Neural cell (in vitro differentiated cells): Measurements from ENCODE around the gene SUSD4. TPM values are rescaled to one million over a fixed set of nuclear protein-coding genes. Genes with fewer than 3 reads are reported as not detected.

Source experiments
- H2AFZ ChIP-seq: fragments of 200-600, 300-800 bp; sonication (generic), shearing (Covaris generic); 2 replicates; pipeline ENCODE4 v1.6.0; 2014; ENCODE audit warnings: low read depth, mild to moderate bottlenecking, antibody characterized with exemption, low read length, moderate library complexity
- H3F3A ChIP-seq: fragments of 200-600 bp; shearing (Covaris generic); 2 replicates; pipeline ENCODE4 v1.6.1; 2016; ENCODE audit warnings: mild to moderate bottlenecking, moderate library complexity, mixed read lengths, antibody characterized with exemption, low read length; ENCODE audit not compliant: insufficient read depth, poor library complexity, severe bottlenecking
- H3K27ac ChIP-seq: fragments of 200-600, 300-800 bp; sonication (generic), shearing (Covaris generic); 2 replicates; pipeline ENCODE4 v1.5.1; 2014; ENCODE audit warnings: mild to moderate bottlenecking, low read length, moderate library complexity
- H3K27me3 ChIP-seq: fragments of 300-800, 200-600 bp; sonication (generic), shearing (Covaris generic); 2 replicates; pipeline ENCODE4 v1.6.0; 2014; ENCODE audit warnings: mild to moderate bottlenecking, low read depth, low read length, moderate library complexity; ENCODE audit not compliant: insufficient read depth
- H3K36me3 ChIP-seq: fragments of 300-800, 200-600 bp; sonication (generic), shearing (Covaris generic); 2 replicates; pipeline ENCODE4 v1.5.1; 2014; ENCODE audit warnings: mild to moderate bottlenecking, antibody characterized with exemption, low read length, moderate library complexity; ENCODE audit not compliant: insufficient read depth
- H3K4me2 ChIP-seq: fragments of 300-800, 200-600 bp; sonication (generic), shearing (Covaris generic); 2 replicates; pipeline ENCODE4 v1.6.0; 2014; ENCODE audit warnings: mild to moderate bottlenecking, low read length
- H3K4me3 ChIP-seq: fragments of 300-800, 200-600 bp; sonication (generic), shearing (Covaris generic); 2 replicates; pipeline ENCODE4 v1.5.1; 2014; ENCODE audit warnings: mild to moderate bottlenecking, low read length, moderate library complexity
- H3K79me2 ChIP-seq: fragments of 200-600 bp; shearing (Covaris generic); replicated peaks from 2 replicates; pipeline ENCODE4 v1.6.0; 2014; ENCODE audit warnings: mild to moderate bottlenecking, low read length, moderate library complexity; ENCODE audit not compliant: insufficient read depth
- H3K9ac ChIP-seq: fragments of 300-800, 200-600 bp; sonication (generic), shearing (Covaris generic); 2 replicates; pipeline ENCODE4 v1.6.1; 2016; ENCODE audit warnings: mild to moderate bottlenecking, low read length, mixed read lengths
- H3K9me2 ChIP-seq: fragments of 200-600 bp; shearing (Covaris generic); 2 replicates; pipeline ENCODE4 v1.6.1; 2016; ENCODE audit warnings: mild to moderate bottlenecking, low read length, mixed read lengths; ENCODE audit not compliant: insufficient read depth
- H3K9me3 ChIP-seq: fragments of 200-600, 300-800 bp; sonication (generic), shearing (Covaris generic); 2 replicates; pipeline ENCODE4 v1.6.1; 2016; ENCODE audit warnings: mild to moderate bottlenecking, mixed run types, low read length, moderate library complexity, mixed read lengths
- H4K20me1 ChIP-seq: fragments of 200-600 bp; shearing (Covaris generic); 2 replicates; pipeline ENCODE4 v1.6.1; 2016; ENCODE audit warnings: mild to moderate bottlenecking, mixed run types; ENCODE audit not compliant: insufficient read depth
- CTCF ChIP-seq: fragments of 450-650 bp; IDR thresholded peaks from 2 replicates; pipeline ENCODE4 v1.5.1; 2014; ENCODE audit warnings: antibody characterized with exemption, mild to moderate bottlenecking, moderate library complexity; ENCODE audit not compliant: poor library complexity, severe bottlenecking
- EP300 ChIP-seq: fragments of 450-650 bp; conservative IDR thresholded peaks from 2 replicates; pipeline ENCODE4 v1.6.1; 2014; ENCODE audit warnings: antibody characterized with exemption, mild to moderate bottlenecking, moderate library complexity; ENCODE audit not compliant: poor library complexity, severe bottlenecking
- EZH2 ChIP-seq: fragments of 200-600, 300-800 bp; shearing (Covaris generic), sonication (generic); IDR thresholded peaks from 2 replicates; pipeline ENCODE4 v1.6.1; 2014; ENCODE audit warnings: antibody characterized with exemption, low read length, borderline replicate concordance, mild to moderate bottlenecking; ENCODE audit not compliant: insufficient read depth, poor library complexity, severe bottlenecking
- MXI1 ChIP-seq: fragments of 450-650 bp; conservative IDR thresholded peaks from 2 replicates; pipeline ENCODE4 v1.6.1; 2014; ENCODE audit warnings: antibody characterized with exemption, mild to moderate bottlenecking; ENCODE audit not compliant: poor library complexity, severe bottlenecking
- POLR2AphosphoS5 ChIP-seq: IDR thresholded peaks from 2 replicates; pipeline ENCODE4 v1.6.1; 2012
- RAD21 ChIP-seq: fragments of 450-650 bp; conservative IDR thresholded peaks from 2 replicates; pipeline ENCODE4 v1.6.1; 2014; ENCODE audit warnings: antibody characterized with exemption, mild to moderate bottlenecking, moderate library complexity
- SMC3 ChIP-seq: fragments of 450-650 bp; conservative IDR thresholded peaks from 2 replicates; pipeline ENCODE4 v1.6.1; 2014; ENCODE audit warnings: antibody characterized with exemption, mild to moderate bottlenecking, moderate library complexity; ENCODE audit not compliant: poor library complexity
- TAF1 ChIP-seq: IDR thresholded peaks from 2 replicates; pipeline ENCODE4 v1.6.1; 2012; ENCODE audit warnings: low read depth
- polyA plus RNA-seq: library from polyadenylated mRNA; depleted of rRNA; stranded (reverse); fragments of >200 nt; gene quantifications from 2 replicates; pipeline ENCODE4 v1.2.3, GENCODE V29; 2014
- TF ChIP-seq, protein P1 (sequence below): IDR thresholded peaks from 2 replicates; pipeline ENCODE4 v1.6.1; 2012; ENCODE audit warnings: borderline replicate concordance

SUSD4 gene
- polyA plus RNA-seq, 1 donor from 2014 or later, result 31.5 TPM

GRCh38 chr1:223276029-223276428, 87.9 kb downstream of the SUSD4 start:
- no peak overlapping the region for H2AFZ ChIP-seq
- TF ChIP-seq, protein P1, sequence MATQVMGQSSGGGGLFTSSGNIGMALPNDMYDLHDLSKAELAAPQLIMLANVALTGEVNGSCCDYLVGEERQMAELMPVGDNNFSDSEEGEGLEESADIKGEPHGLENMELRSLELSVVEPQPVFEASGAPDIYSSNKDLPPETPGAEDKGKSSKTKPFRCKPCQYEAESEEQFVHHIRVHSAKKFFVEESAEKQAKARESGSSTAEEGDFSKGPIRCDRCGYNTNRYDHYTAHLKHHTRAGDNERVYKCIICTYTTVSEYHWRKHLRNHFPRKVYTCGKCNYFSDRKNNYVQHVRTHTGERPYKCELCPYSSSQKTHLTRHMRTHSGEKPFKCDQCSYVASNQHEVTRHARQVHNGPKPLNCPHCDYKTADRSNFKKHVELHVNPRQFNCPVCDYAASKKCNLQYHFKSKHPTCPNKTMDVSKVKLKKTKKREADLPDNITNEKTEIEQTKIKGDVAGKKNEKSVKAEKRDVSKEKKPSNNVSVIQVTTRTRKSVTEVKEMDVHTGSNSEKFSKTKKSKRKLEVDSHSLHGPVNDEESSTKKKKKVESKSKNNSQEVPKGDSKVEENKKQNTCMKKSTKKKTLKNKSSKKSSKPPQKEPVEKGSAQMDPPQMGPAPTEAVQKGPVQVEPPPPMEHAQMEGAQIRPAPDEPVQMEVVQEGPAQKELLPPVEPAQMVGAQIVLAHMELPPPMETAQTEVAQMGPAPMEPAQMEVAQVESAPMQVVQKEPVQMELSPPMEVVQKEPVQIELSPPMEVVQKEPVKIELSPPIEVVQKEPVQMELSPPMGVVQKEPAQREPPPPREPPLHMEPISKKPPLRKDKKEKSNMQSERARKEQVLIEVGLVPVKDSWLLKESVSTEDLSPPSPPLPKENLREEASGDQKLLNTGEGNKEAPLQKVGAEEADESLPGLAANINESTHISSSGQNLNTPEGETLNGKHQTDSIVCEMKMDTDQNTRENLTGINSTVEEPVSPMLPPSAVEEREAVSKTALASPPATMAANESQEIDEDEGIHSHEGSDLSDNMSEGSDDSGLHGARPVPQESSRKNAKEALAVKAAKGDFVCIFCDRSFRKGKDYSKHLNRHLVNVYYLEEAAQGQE, result no peak
- TF ChIP-seq TAF1 (no peak), RAD21 (no peak), EZH2 (no peak), POLR2AphosphoS5 (no peak), EP300 (no peak), SMC3 (no peak), MXI1 (no peak), CTCF (no peak)
- H3K4me2 ChIP-seq, result no peak overlapping the region
- no peaks in the 10 kb centered on the region for H3K36me3 ChIP-seq
- H3K4me3 ChIP-seq, result no peak overlapping the region
- H3K27ac ChIP-seq, result no peak overlapping the region
- H3K9me3 ChIP-seq, result no peaks in the 10 kb centered on the region
- no peaks in the 10 kb centered on the region for H4K20me1 ChIP-seq
- H3K9me2 ChIP-seq, result no peaks in the 10 kb centered on the region
- H3K9ac ChIP-seq, result no peak overlapping the region
- H3K79me2 ChIP-seq, result no peaks in the 10 kb centered on the region
- no peaks in the 10 kb centered on the region for H3F3A ChIP-seq
- no peaks in the 10 kb centered on the region for H3K27me3 ChIP-seq

- H3K27me3 ChIP-seq, result no peaks in the 10 kb centered on the region
- no peaks in the 10 kb centered on the region for H3K36me3 ChIP-seq
- no peak overlapping the region for H2AFZ ChIP-seq
- H4K20me1 ChIP-seq, result no peaks in the 10 kb centered on the region
- no peaks in the 10 kb centered on the region for H3K9me2 ChIP-seq
- H3K79me2 ChIP-seq, result no peaks in the 10 kb centered on the region
- TF ChIP-seq EZH2, result no peak
- TF ChIP-seq, protein P1, result no peak
- no peak for TF ChIP-seq EP300
- H3K9ac ChIP-seq, result no peak overlapping the region
- H3K4me3 ChIP-seq, result no peak overlapping the region
- H3F3A ChIP-seq, result no peaks in the 10 kb centered on the region
- no peak overlapping the region for H3K4me2 ChIP-seq
- no peak overlapping the region for H3K27ac ChIP-seq
- no peaks in the 10 kb centered on the region for H3K9me3 ChIP-seq
Observed at GRCh38 chr1:223273511-223273910, 90.5 kb downstream of the SUSD4 start.
